H1 (cell line): ENCODE results near the gene DPP4. TPM values are rescaled to one million over a fixed set of nuclear protein-coding genes. Genes with fewer than 3 reads are reported as not detected.

Experiments
- CTCF ChIA-PET: fragments of 300-600 bp; sonication (Branson Sonifier 250); formaldehyde crosslinking; loops from one replicate; lab custom pipeline; 2021; ENCODE audit not compliant: partially characterized antibody; lab: Charles Lee
- POLR2A ChIA-PET: fragments of 300-600 bp; sonication (Branson Sonifier 250); formaldehyde crosslinking; loops from one replicate; lab custom pipeline; 2021; ENCODE audit warnings: inconsistent platforms; ENCODE audit not compliant: partially characterized antibody; lab: Charles Lee
- DNase-seq, 2 experiments: peaks; one replicate each; pipeline versions ENCODE4 v3.0.0 to v3.0.0-alpha.2; 2010 to 2022; ENCODE audit warnings: low spot score in 2 of 2, low read depth in 1 of 2, mixed read lengths in 1 of 2
- FAIRE-seq: peaks from 2 replicates; lab custom pipeline; 2011; peaks lifted over from hg19 to GRCh38; lab: Jason Lieb, UNC
- H2AFZ ChIP-seq: 2 replicates; pipeline ENCODE4 v1.8.1; 2012; ENCODE audit warnings: low read length, inconsistent platforms
- H2AK5ac ChIP-seq: 2 replicates; pipeline ENCODE4 v1.6.1; 2013; ENCODE audit warnings: low read depth, low read length
- H2BK120ac ChIP-seq: replicated peaks from 2 replicates; pipeline ENCODE3; 2013; ENCODE audit warnings: low read depth, low read length, inconsistent platforms
- H2BK12ac ChIP-seq: 2 replicates; pipeline ENCODE4 v1.6.1; 2013; ENCODE audit warnings: low read depth, low read length
- H2BK15ac ChIP-seq: 2 replicates; pipeline ENCODE4 v1.6.1; 2013; ENCODE audit warnings: low read length
- H2BK20ac ChIP-seq: 2 replicates; pipeline ENCODE4 v1.6.1; 2013; ENCODE audit warnings: low read length
- H2BK5ac ChIP-seq: 2 replicates; pipeline ENCODE4 v1.6.1; 2013; ENCODE audit warnings: low read depth, low read length
- H3K14ac ChIP-seq: 2 replicates; pipeline ENCODE4 v1.6.1; 2013; ENCODE audit warnings: inconsistent platforms; ENCODE audit not compliant: insufficient read length
- H3K18ac ChIP-seq: 2 replicates; pipeline ENCODE4 v1.6.1; 2013; ENCODE audit warnings: low read length; ENCODE audit errors: extremely low read depth
- H3K23ac ChIP-seq: 2 replicates; pipeline ENCODE4 v1.6.1; 2013; ENCODE audit warnings: inconsistent platforms; ENCODE audit not compliant: insufficient read length
- H3K23me2 ChIP-seq: 2 replicates; pipeline ENCODE4 v1.6.1; 2013; ENCODE audit warnings: low read depth, low read length
- H3K27ac ChIP-seq: 2 replicates; pipeline ENCODE4 v1.6.1; 2011; ENCODE audit warnings: low read depth, low read length, inconsistent platforms
- H3K27me3 ChIP-seq, 4 experiments: replicated peaks in 1 of 4; 1 replicate in 1 of 4; 2 replicates in 3 of 4; pipeline versions ENCODE4 v1.6.1 to v1.8.1; 2011 to 2013; ENCODE audit warnings: low read length in 3 of 4, mild to moderate bottlenecking in 3 of 4, inconsistent platforms in 2 of 4, mixed read lengths in 2 of 4, moderate library complexity in 1 of 4; ENCODE audit not compliant: control insufficient read depth in 3 of 4, insufficient read depth in 3 of 4; ENCODE audit errors: extremely low read depth in 1 of 4
- H3K36me3 ChIP-seq, 4 experiments: 2 replicates each; pipeline versions ENCODE4 v1.6.1 to v1.8.1; 2011 to 2013; ENCODE audit warnings: mild to moderate bottlenecking in 4 of 4, low read length in 3 of 4, moderate library complexity in 2 of 4, control low read depth in 1 of 4, inconsistent platforms in 1 of 4; ENCODE audit not compliant: insufficient read depth in 4 of 4, control insufficient read depth in 2 of 4
- H3K4ac ChIP-seq: replicated peaks from 2 replicates; pipeline ENCODE3; 2013; ENCODE audit warnings: low read length, low read depth, mixed read lengths, inconsistent platforms; ENCODE audit not compliant: insufficient read length
- H3K4me1 ChIP-seq, 4 experiments: replicated peaks in 1 of 4; 1 replicate in 1 of 4; 2 replicates in 3 of 4; pipeline versions ENCODE4 v1.6.1 to v1.8.1; 2011 to 2013; ENCODE audit warnings: low read length in 3 of 4, inconsistent platforms in 2 of 4, mixed read lengths in 1 of 4; ENCODE audit not compliant: insufficient read depth in 4 of 4, control insufficient read depth in 3 of 4
- H3K4me2 ChIP-seq, 2 experiments: 2 replicates each; pipeline versions ENCODE4 v1.6.1 to v1.8.1; 2011 to 2013; ENCODE audit warnings: low read depth in 2 of 2, low read length in 2 of 2, control low read depth in 1 of 2, inconsistent platforms in 1 of 2, mild to moderate bottlenecking in 1 of 2; ENCODE audit not compliant: insufficient read depth in 1 of 2
- H3K4me3 ChIP-seq, 4 experiments: fragments of 200-600, 300-600 bp in 1 of 4; sonication (generic), shearing (Covaris generic), sonication (Bioruptor Twin) in 1 of 4; 2 replicates each; pipeline versions ENCODE4 v1.5.1 to v1.8.1; 2011 to 2016; ENCODE audit warnings: low read length in 4 of 4, low read depth in 3 of 4, control low read depth in 2 of 4, inconsistent platforms in 2 of 4, mild to moderate bottlenecking in 2 of 4, mixed read lengths in 1 of 4, moderate library complexity in 1 of 4; ENCODE audit not compliant: insufficient read depth in 2 of 4; ENCODE audit errors: extremely low read depth in 1 of 4
- H3K56ac ChIP-seq: replicated peaks from 2 replicates; pipeline ENCODE3; 2013; ENCODE audit warnings: low read depth, mild to moderate bottlenecking, mixed read lengths, low read length, inconsistent platforms; ENCODE audit not compliant: insufficient read length
- H3K79me1 ChIP-seq: 2 replicates; pipeline ENCODE4 v1.6.1; 2013; ENCODE audit warnings: low read depth, low read length, control low read depth
- H3K79me2 ChIP-seq, 2 experiments: 2 replicates each; pipeline versions ENCODE4 v1.6.1 to v1.8.1; 2012 to 2013; ENCODE audit warnings: low read length in 2 of 2, mild to moderate bottlenecking in 2 of 2, inconsistent platforms in 1 of 2; ENCODE audit not compliant: insufficient read depth in 2 of 2, control insufficient read depth in 1 of 2
- H3K9ac ChIP-seq, 4 experiments: replicated peaks in 1 of 4; 1 replicate in 1 of 4; 2 replicates in 3 of 4; pipeline versions ENCODE4 v1.6.1 to v1.8.1; 2011 to 2013; ENCODE audit warnings: low read depth in 3 of 4, low read length in 3 of 4, control low read depth in 2 of 4, mild to moderate bottlenecking in 2 of 4, moderate library complexity in 2 of 4, inconsistent platforms in 1 of 4; ENCODE audit errors: extremely low read depth in 1 of 4
- H3K9me3 ChIP-seq, 2 experiments: 2 replicates each; pipeline versions ENCODE4 v1.6.1 to v1.8.1; 2012 to 2013; ENCODE audit warnings: mild to moderate bottlenecking in 2 of 2, moderate library complexity in 2 of 2, control low read depth in 1 of 2, inconsistent platforms in 1 of 2, low read depth in 1 of 2, low read length in 1 of 2, mixed read lengths in 1 of 2; ENCODE audit not compliant: insufficient read depth in 2 of 2
- H4K20me1 ChIP-seq, 2 experiments: replicated peaks in 1 of 2; 2 replicates each; pipeline versions ENCODE3 to v1.8.1; 2011 to 2013; ENCODE audit warnings: inconsistent platforms in 2 of 2, low read length in 2 of 2, mild to moderate bottlenecking in 1 of 2; ENCODE audit not compliant: insufficient read depth in 2 of 2, control insufficient read depth in 1 of 2
- H4K5ac ChIP-seq: 2 replicates; pipeline ENCODE4 v1.6.1; 2013; ENCODE audit warnings: low read length, low read depth, mixed read lengths, inconsistent platforms; ENCODE audit not compliant: insufficient read length
- H4K8ac ChIP-seq: 2 replicates; pipeline ENCODE4 v1.8.0; 2013; ENCODE audit warnings: mild to moderate bottlenecking, moderate library complexity, low read length, inconsistent platforms; ENCODE audit not compliant: insufficient read depth; ENCODE audit errors: extremely low read depth
- H4K91ac ChIP-seq: replicated peaks from 2 replicates; pipeline ENCODE3; 2013; ENCODE audit warnings: low read length, mixed read lengths, inconsistent platforms; ENCODE audit not compliant: insufficient read length
- ATF2 ChIP-seq: IDR thresholded peaks from 2 replicates; pipeline ENCODE4 v1.6.1; 2012; ENCODE audit warnings: low read length, inconsistent platforms
- KDM1A ChIP-seq: fragments of 200-600, 300-600 bp; sonication (generic); IDR thresholded peaks from 2 replicates; pipeline ENCODE4 v1.7.1; 2016; ENCODE audit warnings: mild to moderate bottlenecking, low read length, borderline replicate concordance
- KDM4A ChIP-seq: IDR thresholded peaks from one replicate; pipeline ENCODE4 v1.7.1; 2012; ENCODE audit warnings: low read depth, mild to moderate bottlenecking, moderate library complexity, low read length, inconsistent platforms; ENCODE audit not compliant: severe bottlenecking
- POLR2AphosphoS5 ChIP-seq: IDR thresholded peaks from 2 replicates; pipeline ENCODE4 v1.6.1; 2011; ENCODE audit warnings: low read depth, low read length
- POU5F1 ChIP-seq: IDR thresholded peaks from 2 replicates; pipeline ENCODE4 v1.6.1; 2011; ENCODE audit warnings: low read depth, mild to moderate bottlenecking, low read length, moderate library complexity
- RXRA ChIP-seq: IDR thresholded peaks from 2 replicates; pipeline ENCODE4 v1.6.1; 2011; ENCODE audit warnings: low read depth, mild to moderate bottlenecking, low read length, moderate library complexity; ENCODE audit not compliant: insufficient read depth
- SP4 ChIP-seq: IDR thresholded peaks from 2 replicates; pipeline ENCODE4 v1.6.1; 2012; ENCODE audit warnings: low read length, inconsistent platforms
- WGBS, 2 experiments: shearing (Covaris generic) in 1 of 2; methylation state at CpG; one replicate each; pipeline versions ENCODE4 v1.1.6 to v1.1.7; 2013 to 2015; ENCODE audit warnings: low lambda C conversion rate in 2 of 2, mixed read lengths in 2 of 2, inconsistent platforms in 1 of 2, low coverage in 1 of 2, missing lambda C conversion rate in 1 of 2; ENCODE audit not compliant: insufficient replicate concordance in 2 of 2, insufficient coverage in 1 of 2, insufficient read length in 1 of 2; ENCODE audit errors: extremely low coverage in 1 of 2, missing lambda C conversion rate in 1 of 2; 5-methylcytosine and 5-hydroxymethylcytosine counted together
- polyA plus RNA-seq, 7 experiments: library from polyadenylated mRNA; depleted of rRNA in 3 of 7; stranded (reverse) in 5 of 7; unstranded in 2 of 7; fragments of >200 nt in 5 of 7; fragments of 200-250 nt in 2 of 7; gene quantifications; 1 replicate in 5 of 7; 2 replicates in 1 of 7; 4 replicates in 1 of 7; pipeline versions ENCODE4 v1.2.1 to v1.2.3, GENCODE V29; 2011 to 2013; ENCODE audit warnings: missing spikeins in 2 of 7, mixed read lengths in 2 of 7
- total RNA-seq: library from RNA; stranded (reverse); fragmentation: NEBNext Ultra II Directional; extraction: Animal tissue kit (Norgen Biotek cat#: 25700); gene quantifications from 2 replicates; pipeline ENCODE4 v1.2.1, GENCODE V29; 2021

The DPP4 gene
- total and polyA plus RNA-seq, 2 of the 8 experiments (the other 6 are each of a cell fraction or from before 2014, with no cell fraction given): 1.3 to 3.1 TPM

DNA sequence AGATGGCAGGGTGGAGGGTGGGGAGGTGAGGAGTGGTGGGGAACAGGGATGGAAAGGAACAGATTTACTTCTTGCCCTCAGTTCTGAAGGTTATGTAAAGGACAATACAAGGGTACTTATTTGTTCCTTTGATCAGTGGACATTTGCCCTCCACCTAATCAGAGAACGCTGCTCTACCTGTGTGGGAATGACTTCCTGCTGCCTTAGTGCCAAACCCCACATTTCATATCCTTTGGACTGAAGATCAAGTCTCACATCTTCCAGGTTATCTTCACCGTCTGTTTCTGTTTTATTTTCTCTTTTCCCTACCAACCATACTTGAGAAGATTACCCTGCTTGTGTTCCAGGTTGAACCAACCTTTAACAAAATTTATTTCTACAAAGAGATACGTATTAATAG is 8.7 kb upstream of the DPP4 start:
- Histone ChIP-seq H3K23me2 (no peaks in the 10 kb centered on the region), H2BK20ac (no peak overlapping the region), H3K36me3 (peaks cover 0 to 2% (median 0%) of the 10 kb centered on the region in 4 experiments; a peak in 1 of 8 replicates), H3K4me3 (no peak overlapping the region), H2BK15ac (no peak overlapping the region), H3K79me1 (no peaks in the 10 kb centered on the region), H4K20me1 (no peaks in the 10 kb centered on the region), H4K5ac (no peak overlapping the region), H3K4me1 (no peaks in the 10 kb centered on the region), H3K9me3 (peaks cover 15 to 17% of the 10 kb centered on the region in 2 experiments), H3K23ac (no peak overlapping the region), H3K56ac (no peak overlapping the region), H4K8ac (no peak overlapping the region), H3K4me2 (no peak overlapping the region), H2BK12ac (no peak overlapping the region), H3K79me2 (no peaks in the 10 kb centered on the region), H2AFZ (no peak overlapping the region), H3K4ac (no peak overlapping the region), H2BK5ac (no peak overlapping the region), H3K14ac (no peak overlapping the region), H3K27me3 (no peaks in the 10 kb centered on the region), H3K9ac (no peak overlapping the region), H2BK120ac (no peak overlapping the region), H3K27ac (no peak overlapping the region), H2AK5ac (no peak overlapping the region), H4K91ac (no peak overlapping the region), H3K18ac (no peak overlapping the region)
- POLR2A ChIA-PET: no interaction called here
- WGBS, 2 experiments: 76% methylated on average over 3 of the region's 3 CpGs; no CpG with 5 or more reads in 1 of the 2 experiments
- CTCF ChIA-PET: no interaction called here
- no peak for TF ChIP-seq KDM1A
- no peak for TF ChIP-seq POU5F1
- TF ChIP-seq RXRA: no peak
- TF ChIP-seq KDM4A: no peak
- TF ChIP-seq POLR2AphosphoS5: no peak
- TF ChIP-seq SP4: no peak
- no peak for TF ChIP-seq ATF2
- DNase-seq: no peak
- FAIRE-seq: no peak
